Adrenal gland (tissue), 12 donors: ENCODE measurements around the gene RAP2C. TPM values are rescaled to one million over a fixed set of nuclear protein-coding genes. Genes with fewer than 3 reads are reported as not detected.
A peak's percentile ranks its signal among the peaks of the same experiment; 100 is the strongest.

ENCODE experiments used
- DNase-seq, 7 donors: peaks; one replicate each; pipeline ENCODE4 v3.0.0-alpha.2; 2019 to 2020
- H3K27ac ChIP-seq, 5 donors: fragments of 200-600 bp; sonication (generic) in 4 of 5; 1 replicate in 3 of 5; 2 replicates in 2 of 5; pipeline versions ENCODE4 v1.5.1 to v1.8.0; 2016 to 2020; ENCODE audit warnings: mild to moderate bottlenecking in 1 of 5
- H3K27me3 ChIP-seq: fragments of 200-600 bp; 2 replicates; pipeline ENCODE4 v1.8.0; 2021
- H3K36me3 ChIP-seq, 2 donors: fragments of 200-600 bp; replicated peaks in 1 of 2; 1 replicate in 1 of 2; 2 replicates in 1 of 2; pipeline versions ENCODE4 v1.5.1 to v1.8.0; 2018 to 2022
- H3K4me1 ChIP-seq, 2 donors: fragments of 200-600 bp; replicated peaks in 1 of 2; 1 replicate in 1 of 2; 2 replicates in 1 of 2; pipeline versions ENCODE4 v1.5.1 to v1.8.0; 2018 to 2021
- H3K4me3 ChIP-seq, 4 donors: fragments of 200-600 bp; sonication (generic) in 3 of 4; one replicate each; pipeline ENCODE4 v1.5.1; 2016 to 2018
- H3K9me3 ChIP-seq, 3 donors: fragments of 200-600 bp; sonication (generic) in 1 of 3; replicated peaks in 1 of 3; 1 replicate in 2 of 3; 2 replicates in 1 of 3; pipeline versions ENCODE4 v1.5.1 to v1.8.0; 2016 to 2021
- CTCF ChIP-seq, 6 experiments: fragments of 450-650 bp in 4 of 6; fragments of 200-600 bp in 2 of 6; sonication (generic) in 1 of 6; IDR thresholded peaks; 1 replicate in 5 of 6; 2 replicates in 1 of 6; pipeline versions ENCODE4 v1.5.1 to v1.8.0; 2016 to 2021; ENCODE audit warnings: antibody characterized with exemption in 6 of 6, mild to moderate bottlenecking in 2 of 6, moderate library complexity in 1 of 6
- POLR2A ChIP-seq, 2 donors: fragments of 450-650 bp; IDR thresholded peaks; one replicate each; pipeline ENCODE4 v1.6.1; 2017; ENCODE audit warnings: antibody characterized with exemption in 2 of 2, mild to moderate bottlenecking in 2 of 2, moderate library complexity in 1 of 2
- WGBS, 4 donors: extraction: QIAGEN DNeasy Blood & Tissue Kit in 2 of 4; methylation state at CpG; one replicate each; pipeline versions ENCODE4 v1.1.5 to v1.1.7; 2013 to 2017; 5-methylcytosine and 5-hydroxymethylcytosine counted together
- intact Hi-C, 2 donors: fragments of 100-400 bp; cut with DNase I; formaldehyde crosslinking; loops; one replicate each; pipeline versions ENCODE4 v1.14.1 to v1.15.0; 2022 to 2023
- polyA plus RNA-seq, 3 donors: library from polyadenylated mRNA; stranded (reverse); fragments of 200-250 nt in 2 of 3; fragments of 350-450 nt in 1 of 3; fragmentation: Illumina TruSeq in 1 of 3; extraction: RNeasy Lipid Tissue Mini Kit (QIAGEN cat#74804) in 1 of 3; gene quantifications; one replicate each; pipeline ENCODE4 v1.2.3, GENCODE V29; 2013 to 2014
- total RNA-seq, 9 donors: library from RNA; depleted of rRNA in 4 of 9; stranded (reverse); fragments of >200 nt in 4 of 9; fragments of 120-200 nt in 1 of 9; fragmentation: NEBNext Ultra II Directional in 1 of 9; extraction: Animal tissue kit (Norgen Biotek cat#: 25700) in 1 of 9; gene quantifications; one replicate each; pipeline versions ENCODE4 v1.1.0 to v1.2.4, GENCODE V29; 2013 to 2023
- donor health status: healthy with polysubstance abuse.
- donor health status: Bipolar disorder and iron deficiency.
- donor health status: DM: yes; HTN: yes; CAD: no.
- donor health status: DM: no; HTN: no; CAD: no.
- donor health status: DM: no; HTN: no; CAD: no.
- donor health status: DM: yes; HTN: yes; CAD: no.

Gene RAP2C
- total and polyA plus RNA-seq, 12 donors, result 12.2 to 72.2 (median 23.9) TPM

- DNase-seq, result no peak
- TF ChIP-seq POLR2A (IDR thresholded peaks at IDR 0.05), result no peak
- no peak for TF ChIP-seq CTCF (IDR thresholded peaks at IDR 0.05)
- no peaks in the 10 kb centered on the region for H3K36me3 ChIP-seq
- intact Hi-C loops, result no loop called here
- H3K27ac ChIP-seq, result no peak overlapping the region
- 70 to 96% (median 83%) methylated on average over 5 of the region's 5 CpGs for WGBS, 4 donors
- H3K4me1 ChIP-seq, result no peaks in the 10 kb centered on the region
- H3K27me3 ChIP-seq, result peaks cover 3% of the 10 kb centered on the region
- H3K4me3 ChIP-seq, result no peak overlapping the region
- H3K9me3 ChIP-seq, result no peaks in the 10 kb centered on the region
Observed at GRCh38 chrX:132235488-132235887, 16.2 kb upstream of the RAP2C start.

DNA sequence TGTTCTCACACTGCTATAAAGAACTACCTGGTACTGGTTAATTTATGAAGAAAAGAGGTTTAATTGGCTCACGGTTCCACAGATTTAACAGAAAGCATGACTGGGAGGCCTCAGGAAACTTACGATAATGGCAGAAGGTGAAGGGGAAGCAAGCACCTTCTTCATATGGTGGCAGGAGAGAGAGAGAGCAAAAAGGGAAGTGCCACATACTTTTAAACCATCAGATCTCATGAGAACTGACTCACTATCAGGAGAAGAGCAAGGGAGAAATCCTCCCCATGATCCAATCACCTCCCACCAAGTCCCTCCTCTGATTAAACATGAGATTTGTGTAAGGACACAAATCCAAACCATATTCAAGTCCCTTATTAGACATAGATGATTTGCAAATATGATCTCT is 12.3 kb upstream of the RAP2C start:
- DNase-seq, result no peak
- no peaks in the 10 kb centered on the region for H3K9me3 ChIP-seq
- intact Hi-C loops, result no loop called here
- H3K27me3 ChIP-seq, result peaks cover 3% of the 10 kb centered on the region
- no peaks in the 10 kb centered on the region for H3K36me3 ChIP-seq
- TF ChIP-seq CTCF (IDR thresholded peaks at IDR 0.05) (no peak), POLR2A (IDR thresholded peaks at IDR 0.05) (no peak)
- 76 to 95% (median 84%) methylated on average over 2 of the region's 2 CpGs for WGBS, 4 donors
- no peaks in the 10 kb centered on the region for H3K4me1 ChIP-seq
- H3K27ac ChIP-seq, result no peak overlapping the region
- H3K4me3 ChIP-seq, result no peak overlapping the region

- Histone ChIP-seq H3K36me3 (no peaks in the 10 kb centered on the region), H3K4me3 (no peak overlapping the region), H3K4me1 (no peaks in the 10 kb centered on the region), H3K27me3 (no peaks in the 10 kb centered on the region), H3K27ac (peak overlapping the region in 1 of 5 donors; percentile 31), H3K9me3 (no peaks in the 10 kb centered on the region)
- no peak for TF ChIP-seq POLR2A (IDR thresholded peaks at IDR 0.05)
- no peak for TF ChIP-seq CTCF (IDR thresholded peaks at IDR 0.05)
- peak in 6 of 7 donors; percentile 33 to 59 (median 50) for DNase-seq
- WGBS, 4 donors, result 50 to 65% (median 58%) methylated on average over 5 of the region's 5 CpGs
- intact Hi-C loops, result loop anchor here in 1 of 2 donors (10.0 kb wide), 2 partner anchors 133 to 387 kb away; no protein-coding TSS in a partner anchor
Observed at GRCh38 chrX:132227383-132228112, 8.3 kb upstream of the RAP2C start.

DNA sequence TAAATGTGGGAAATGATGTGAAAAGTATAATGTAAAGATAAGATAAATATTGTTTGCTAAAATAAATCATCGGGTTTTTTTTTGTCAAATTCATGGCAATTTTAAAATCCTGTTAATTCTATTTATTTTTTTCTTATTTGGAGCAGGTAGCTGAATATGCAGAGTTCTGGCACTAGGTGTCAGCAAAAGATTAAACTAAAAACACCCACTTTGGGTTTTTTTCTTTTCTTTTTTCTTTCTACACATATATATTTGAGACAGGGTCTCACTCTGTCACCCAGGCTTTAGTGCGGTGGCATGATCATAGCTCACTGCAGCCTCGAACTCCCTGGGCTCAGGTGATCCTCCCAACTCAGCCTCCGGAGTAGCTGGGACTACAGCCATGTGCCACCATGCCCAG is 6.9 kb upstream of the RAP2C start:
- peak; percentile 6 to 46 (median 30) for TF ChIP-seq CTCF (IDR thresholded peaks at IDR 0.05)
- TF ChIP-seq POLR2A (IDR thresholded peaks at IDR 0.05), result no peak
- no peak for DNase-seq
- Histone ChIP-seq H3K27ac (no peak overlapping the region), H3K27me3 (no peaks in the 10 kb centered on the region), H3K9me3 (no peaks in the 10 kb centered on the region), H3K36me3 (no peaks in the 10 kb centered on the region), H3K4me3 (no peak overlapping the region), H3K4me1 (no peaks in the 10 kb centered on the region)
- 68 to 78% (median 73%) methylated on average over 4 of the region's 4 CpGs for WGBS, 4 donors
- intact Hi-C loops, result loop anchor here in 1 of 2 donors (10.0 kb wide), 2 partner anchors 131 to 389 kb away; no protein-coding TSS in a partner anchor
